ENCODE data around the gene DLK1. TPM values are rescaled to one million over a fixed set of nuclear protein-coding genes. Genes with fewer than 3 reads are reported as not detected.
A peak's percentile ranks its signal among the peaks of the same experiment; 100 is the strongest.

The DLK1 gene
- total and polyA plus RNA-seq, 8 donors = 0.25 to 1.7 (median 1.6) TPM; not detected in 1

GRCh38 chr14:100748403-100748802 is 21.7 kb downstream of the DLK1 start:
- Histone ChIP-seq H3K4me1 (no peaks in the 10 kb centered on the region), H3K9me3 (no peaks in the 10 kb centered on the region), H3K36me3 (no peaks in the 10 kb centered on the region), H3K27me3 (no peaks in the 10 kb centered on the region), H3K27ac (no peak overlapping the region), H3K4me3 (no peak overlapping the region)
- DNase-seq = no peak
- intact Hi-C loops (cut with DNase I) = no loop called here
- no peak for ATAC-seq
- TF ChIP-seq CTCF (IDR thresholded peaks at IDR 0.05) = no peak

GRCh38 chr14:100748944-100749343 is 22.3 kb downstream of the DLK1 start:
- Histone ChIP-seq H3K4me3 (no peak overlapping the region), H3K36me3 (no peaks in the 10 kb centered on the region), H3K27me3 (no peaks in the 10 kb centered on the region), H3K4me1 (no peaks in the 10 kb centered on the region), H3K27ac (no peak overlapping the region), H3K9me3 (no peaks in the 10 kb centered on the region)
- no peak for TF ChIP-seq CTCF (IDR thresholded peaks at IDR 0.05)
- intact Hi-C loops (cut with DNase I) = no loop called here
- ATAC-seq = no peak
- DNase-seq = peak in 1 of 4 donors; percentile 6

DNA sequence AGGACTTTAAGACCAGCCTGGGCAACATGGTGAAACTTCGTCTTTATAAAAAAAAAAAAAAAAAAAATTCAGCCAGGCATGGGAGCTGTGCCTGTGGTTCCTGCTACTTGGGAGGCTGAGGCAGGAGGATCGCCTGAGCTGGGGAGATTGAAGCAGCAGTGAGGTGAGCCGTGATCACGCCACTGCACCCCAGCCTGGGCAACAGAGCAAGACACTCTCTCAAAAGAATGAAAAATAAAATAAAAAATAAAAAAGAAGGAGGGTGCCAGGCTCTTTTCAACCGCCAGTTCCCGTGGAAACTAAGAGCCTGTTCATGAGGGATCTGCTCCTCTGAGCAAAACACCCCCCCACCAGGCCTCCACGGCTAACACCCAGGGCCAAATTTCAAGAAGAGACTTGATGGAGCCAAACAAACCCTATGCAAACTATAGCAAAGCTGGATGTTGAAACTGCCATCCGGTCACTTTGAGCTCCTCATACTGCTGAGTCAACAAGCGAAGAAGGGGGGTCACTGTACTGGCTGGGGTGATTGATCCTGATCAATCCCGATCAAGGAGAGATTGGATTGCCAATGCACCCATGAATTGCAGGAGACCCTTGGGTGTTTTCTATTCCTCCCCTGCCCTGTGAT is 23.4 kb downstream of the DLK1 start:
- TF ChIP-seq CTCF (IDR thresholded peaks at IDR 0.05) = no peak
- no peaks in the 10 kb centered on the region for H3K27me3 ChIP-seq
- H3K27ac ChIP-seq = no peak overlapping the region
- DNase-seq = no peak
- H3K4me1 ChIP-seq = no peaks in the 10 kb centered on the region
- intact Hi-C loops (cut with DNase I) = no loop called here
- H3K9me3 ChIP-seq = no peaks in the 10 kb centered on the region
- no peak for ATAC-seq
- no peaks in the 10 kb centered on the region for H3K36me3 ChIP-seq
- H3K4me3 ChIP-seq = no peak overlapping the region

DNA sequence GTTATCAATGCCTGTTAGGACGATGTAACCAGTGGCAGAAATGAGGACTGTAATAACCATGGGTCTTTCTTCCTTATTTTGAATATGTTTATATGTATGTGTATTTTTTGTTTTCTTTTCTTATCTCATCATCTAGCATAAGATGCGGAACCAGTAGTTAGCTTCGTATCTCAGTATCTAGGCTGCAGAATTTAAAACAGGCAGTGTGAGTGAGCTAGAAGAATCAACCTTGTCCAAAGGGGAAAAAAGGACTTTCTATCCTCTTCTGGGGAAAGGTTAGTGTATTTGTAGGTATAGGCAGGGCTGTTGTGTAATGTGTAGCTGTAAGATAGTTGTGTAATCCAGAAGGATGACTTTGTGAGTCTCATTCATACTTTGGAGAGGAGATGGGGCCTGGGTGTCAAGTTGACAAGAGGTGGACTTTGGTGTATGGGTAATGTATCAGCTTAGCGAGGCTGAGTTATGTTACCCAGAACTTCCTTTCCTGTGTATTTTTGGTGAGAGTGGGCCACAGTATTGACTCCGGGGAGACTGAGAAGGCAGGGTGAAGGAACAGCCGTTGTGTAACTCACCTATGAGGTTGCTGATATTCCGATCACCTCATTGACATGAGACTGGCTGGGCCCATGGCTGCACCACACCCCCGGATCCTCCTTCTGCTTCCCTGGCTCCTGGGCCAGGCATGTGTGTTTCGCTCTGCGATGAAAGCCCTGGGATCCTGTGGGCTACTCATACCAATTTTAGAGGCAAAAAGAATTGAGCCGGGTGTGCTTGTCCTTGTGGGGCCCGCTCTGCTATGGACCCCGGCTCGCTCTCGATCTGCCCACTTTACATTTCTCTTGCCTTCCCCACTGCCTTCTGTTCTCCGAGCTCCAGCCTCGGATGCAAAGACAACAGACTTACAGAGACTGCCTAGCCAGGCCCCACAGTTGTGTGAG is 24.3 kb downstream of the DLK1 start:
- H3K36me3 ChIP-seq = no peaks in the 10 kb centered on the region
- DNase-seq (peak in 1 of 4 donors; percentile 12), ATAC-seq (no peak)
- H3K4me1 ChIP-seq = no peaks in the 10 kb centered on the region
- no peak for TF ChIP-seq CTCF (IDR thresholded peaks at IDR 0.05)
- no peaks in the 10 kb centered on the region for H3K27me3 ChIP-seq
- no peak overlapping the region for H3K4me3 ChIP-seq
- intact Hi-C loops (cut with DNase I) = no loop called here
- no peaks in the 10 kb centered on the region for H3K9me3 ChIP-seq
- no peak overlapping the region for H3K27ac ChIP-seq

GRCh38 chr14:100754020-100754419 is 27.3 kb downstream of the DLK1 start:
- TF ChIP-seq CTCF (IDR thresholded peaks at IDR 0.05) = no peak
- intact Hi-C loops (cut with DNase I) = no loop called here
- H3K4me3 ChIP-seq = no peak overlapping the region
- H3K27me3 ChIP-seq = no peaks in the 10 kb centered on the region
- H3K9me3 ChIP-seq = no peaks in the 10 kb centered on the region
- H3K36me3 ChIP-seq = no peaks in the 10 kb centered on the region
- DNase-seq = no peak
- no peak overlapping the region for H3K27ac ChIP-seq
- no peak for ATAC-seq
- no peaks in the 10 kb centered on the region for H3K4me1 ChIP-seq
